Endothelial cell of umbilical vein (primary cell): Measurements from ENCODE around the gene ZNF777.

Experiments used
- EZH2 ChIP-seq: IDR thresholded peaks from 2 replicates; pipeline ENCODE4 v1.6.1; 2012; ENCODE audit warnings: borderline replicate concordance, low read depth, mild to moderate bottlenecking, moderate library complexity, low read length, inconsistent platforms; ENCODE audit not compliant: severe bottlenecking
- MYC ChIP-seq: IDR thresholded peaks from one replicate; pipeline ENCODE4 v1.6.1; 2011; ENCODE audit warnings: mild to moderate bottlenecking, low read depth, low read length
- POLR2A ChIP-seq: IDR thresholded peaks from 2 replicates; pipeline ENCODE4 v1.6.1; 2012; ENCODE audit warnings: low read depth, mild to moderate bottlenecking, control low read depth, low read length
- POLR2AphosphoS5 ChIP-seq: IDR thresholded peaks from 2 replicates; pipeline ENCODE4 v1.6.1; 2012; ENCODE audit warnings: low read depth, mild to moderate bottlenecking, control low read depth, low read length, moderate library complexity; ENCODE audit not compliant: insufficient read depth
- TF ChIP-seq, protein P1 (sequence below), 2 donors: IDR thresholded peaks; 1 replicate in 1 of 2; 2 replicates in 1 of 2; pipeline ENCODE4 v1.5.1; 2011; ENCODE audit warnings: low read length in 2 of 2, mild to moderate bottlenecking in 2 of 2, moderate library complexity in 2 of 2, control low read depth in 1 of 2, inconsistent platforms in 1 of 2, low read depth in 1 of 2; ENCODE audit not compliant: insufficient read depth in 1 of 2; ENCODE audit errors: extremely low read depth in 1 of 2

DNA sequence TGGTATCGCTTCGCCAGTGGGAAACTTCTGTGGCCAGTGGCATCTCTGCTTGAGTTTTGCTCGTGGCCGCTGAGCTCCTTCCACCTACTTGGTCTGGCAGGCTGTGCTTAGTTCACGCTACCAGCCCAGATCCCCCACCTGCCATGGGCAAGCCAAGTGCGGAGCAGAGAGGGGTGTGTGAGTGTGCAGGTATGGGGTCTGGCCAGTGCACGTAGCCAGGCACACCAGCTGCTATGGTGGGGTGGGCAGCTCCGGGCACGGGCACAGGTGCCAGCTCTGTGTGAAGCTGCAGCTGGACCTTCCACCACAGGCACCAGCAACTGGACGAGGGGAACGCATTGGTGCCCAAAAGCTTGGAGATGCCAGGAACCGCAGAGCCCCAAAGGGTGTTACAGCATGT is 56.5 kb downstream of the ZNF777 start:
- TF ChIP-seq EZH2 = no peak
- TF ChIP-seq, protein P1, sequence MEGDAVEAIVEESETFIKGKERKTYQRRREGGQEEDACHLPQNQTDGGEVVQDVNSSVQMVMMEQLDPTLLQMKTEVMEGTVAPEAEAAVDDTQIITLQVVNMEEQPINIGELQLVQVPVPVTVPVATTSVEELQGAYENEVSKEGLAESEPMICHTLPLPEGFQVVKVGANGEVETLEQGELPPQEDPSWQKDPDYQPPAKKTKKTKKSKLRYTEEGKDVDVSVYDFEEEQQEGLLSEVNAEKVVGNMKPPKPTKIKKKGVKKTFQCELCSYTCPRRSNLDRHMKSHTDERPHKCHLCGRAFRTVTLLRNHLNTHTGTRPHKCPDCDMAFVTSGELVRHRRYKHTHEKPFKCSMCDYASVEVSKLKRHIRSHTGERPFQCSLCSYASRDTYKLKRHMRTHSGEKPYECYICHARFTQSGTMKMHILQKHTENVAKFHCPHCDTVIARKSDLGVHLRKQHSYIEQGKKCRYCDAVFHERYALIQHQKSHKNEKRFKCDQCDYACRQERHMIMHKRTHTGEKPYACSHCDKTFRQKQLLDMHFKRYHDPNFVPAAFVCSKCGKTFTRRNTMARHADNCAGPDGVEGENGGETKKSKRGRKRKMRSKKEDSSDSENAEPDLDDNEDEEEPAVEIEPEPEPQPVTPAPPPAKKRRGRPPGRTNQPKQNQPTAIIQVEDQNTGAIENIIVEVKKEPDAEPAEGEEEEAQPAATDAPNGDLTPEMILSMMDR (IDR thresholded peaks at IDR 0.05; ENCODE audit: extremely low read depth in 1 of 2, insufficient read depth in 1 of 2, low read depth in 1 of 2, low read length in 2 of 2) = no peak
- TF ChIP-seq POLR2A = no peak
- TF ChIP-seq POLR2AphosphoS5 = no peak
- TF ChIP-seq MYC = no peak
